Measurements from ENCODE around the gene RETN.

GRCh38 chr19:7682175-7682855, 13.5 kb downstream of the RETN start:
- TF ChIP-seq CTCF (IDR thresholded peaks at IDR 0.05; ENCODE audit: low read depth, low read length, poor library complexity, severe bottlenecking) (no peak), EZH2phosphoT487 (IDR thresholded peaks at IDR 0.05; ENCODE audit: borderline replicate concordance, low read length) (no peak)
